ENCODE measurements around the gene IL1RAPL1.

Gene IL1RAPL1

DNA sequence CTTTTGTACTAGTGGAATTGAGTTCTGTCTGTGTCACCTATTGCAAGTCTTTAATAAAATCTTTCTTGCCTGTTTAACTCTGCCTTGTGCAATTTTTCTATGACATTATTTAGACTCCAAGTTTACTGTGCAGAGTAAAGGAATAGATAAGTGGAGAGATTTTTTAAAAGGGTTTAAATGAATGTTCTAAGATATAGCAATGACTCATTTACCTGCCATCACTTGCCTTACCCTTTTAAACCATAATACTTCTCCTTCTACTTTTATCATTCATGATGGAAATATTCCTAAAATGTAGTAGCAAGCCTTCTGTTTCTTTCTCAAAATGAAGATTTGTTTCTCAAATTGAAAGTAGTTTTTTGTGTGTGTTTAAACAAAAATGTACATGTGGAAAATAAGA lies 845.3 kb downstream of the IL1RAPL1 start:
- no peak for DNase-seq (ENCODE audit: low spot score)

DNA sequence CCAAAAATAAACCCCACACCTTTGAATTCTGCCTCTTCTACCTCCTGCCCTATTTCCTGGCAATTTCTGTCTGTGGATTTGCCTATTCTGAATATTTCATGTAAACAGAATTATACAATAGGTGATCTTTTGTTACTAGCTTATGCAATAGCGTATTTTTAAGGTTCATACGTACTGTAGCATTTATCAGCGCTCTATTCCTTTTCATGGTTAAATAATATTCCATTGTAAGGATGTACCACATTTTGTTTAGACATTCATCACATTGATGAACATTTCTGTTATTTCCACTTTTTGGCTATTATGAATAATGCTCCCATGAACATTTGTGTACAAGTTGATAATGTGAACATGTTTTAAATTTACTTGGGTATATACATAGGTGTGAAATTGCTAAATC lies 847.7 kb downstream of the IL1RAPL1 start:
- no peak for DNase-seq (ENCODE audit: low spot score)

DNA sequence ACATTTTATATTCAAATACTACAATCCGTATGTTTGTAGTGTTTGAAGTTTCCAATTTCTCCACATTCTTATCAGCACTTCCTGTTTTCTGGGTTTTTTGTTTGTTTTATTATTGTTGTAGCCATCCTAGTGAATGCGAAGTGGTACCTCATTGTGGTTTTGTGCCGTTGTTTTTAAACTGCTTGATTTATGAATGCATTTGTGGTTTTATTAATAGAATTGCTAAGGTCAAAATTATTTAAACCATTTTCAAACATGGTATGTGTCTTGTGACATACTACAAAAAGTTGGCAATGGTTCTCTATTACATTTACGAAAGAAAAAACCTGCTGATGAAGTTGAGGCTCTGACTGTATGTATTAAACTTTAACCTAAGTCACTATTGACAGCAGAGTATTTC lies 848.1 kb downstream of the IL1RAPL1 start:
- DNase-seq (ENCODE audit: low spot score), result no peak

DNA sequence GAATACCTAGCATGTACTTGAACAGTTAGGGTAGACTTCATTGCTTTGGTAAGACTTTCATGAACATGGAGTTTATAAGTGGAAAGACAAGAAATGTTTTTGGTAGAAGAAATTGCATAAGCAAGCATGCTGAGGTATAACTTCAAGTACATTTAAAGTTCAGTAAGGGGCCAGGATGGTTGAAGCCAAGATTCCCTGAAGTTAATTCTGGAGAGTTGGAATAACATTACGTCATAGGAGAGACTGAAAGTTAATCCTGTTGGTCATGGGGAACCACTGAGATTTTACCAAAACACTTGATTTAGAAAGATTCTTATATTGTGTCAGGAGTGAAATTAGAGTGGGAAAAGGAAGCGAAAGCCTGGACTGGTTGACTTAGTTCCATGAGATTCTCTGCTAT lies 860.6 kb downstream of the IL1RAPL1 start:
- DNase-seq (ENCODE audit: low spot score), result no peak

DNA sequence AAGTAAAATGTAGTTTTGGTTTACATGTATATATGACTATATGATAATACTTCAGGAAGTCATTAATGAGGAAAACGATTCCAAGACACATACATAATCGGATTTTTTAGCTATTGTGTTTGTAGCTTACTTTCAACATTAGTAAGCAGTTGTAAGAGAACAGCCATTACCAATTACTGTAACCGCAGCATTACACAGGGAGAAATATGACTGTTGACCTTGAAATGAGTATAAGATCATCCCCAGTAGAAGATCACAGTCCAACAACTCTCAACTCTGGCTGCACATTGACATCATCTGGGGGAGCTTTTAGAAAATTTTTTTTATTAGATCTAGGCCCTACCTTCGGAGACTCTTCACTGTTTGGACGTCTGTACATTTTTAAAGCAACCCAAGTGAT lies 866.1 kb downstream of the IL1RAPL1 start:
- DNase-seq (ENCODE audit: low spot score), result no peak

DNA sequence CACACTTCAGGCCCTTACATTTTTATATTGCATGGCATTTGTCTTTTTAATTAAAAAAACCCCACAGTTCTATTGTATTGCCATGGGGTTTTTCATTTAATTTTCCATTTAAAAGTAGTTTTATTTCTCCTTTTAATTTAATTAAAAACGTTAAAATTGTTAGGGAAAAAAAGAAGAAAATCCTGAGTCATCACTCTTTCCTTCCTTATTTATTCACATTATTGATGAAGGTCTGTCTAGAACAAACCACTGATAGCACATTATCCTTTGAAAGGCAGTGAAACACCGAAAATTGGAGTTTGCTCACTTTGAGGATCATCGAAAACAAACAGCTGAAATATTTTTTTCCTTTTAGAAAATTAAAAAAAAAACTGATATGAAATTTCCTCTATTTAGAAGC lies 868.5 kb downstream of the IL1RAPL1 start:
- DNase-seq (ENCODE audit: low spot score), result no peak

DNA sequence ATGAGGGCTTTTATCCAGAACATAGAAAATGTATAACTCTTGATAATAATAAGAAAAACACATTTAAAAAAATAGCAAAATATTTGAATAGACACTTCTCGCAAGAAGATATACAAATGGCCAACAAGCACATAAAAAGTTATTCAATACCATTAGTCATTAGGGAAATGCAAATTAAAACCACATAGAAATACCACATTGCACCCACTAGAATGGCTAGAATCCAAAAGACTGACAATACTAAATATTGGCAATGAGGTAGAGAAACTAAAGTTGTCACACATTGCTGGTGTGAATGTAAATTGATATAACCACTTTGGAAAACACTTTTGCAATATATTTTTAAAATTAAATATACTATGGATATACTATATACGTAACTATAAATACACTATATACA lies 873.8 kb downstream of the IL1RAPL1 start:
- DNase-seq (ENCODE audit: low spot score), result no peak

DNA sequence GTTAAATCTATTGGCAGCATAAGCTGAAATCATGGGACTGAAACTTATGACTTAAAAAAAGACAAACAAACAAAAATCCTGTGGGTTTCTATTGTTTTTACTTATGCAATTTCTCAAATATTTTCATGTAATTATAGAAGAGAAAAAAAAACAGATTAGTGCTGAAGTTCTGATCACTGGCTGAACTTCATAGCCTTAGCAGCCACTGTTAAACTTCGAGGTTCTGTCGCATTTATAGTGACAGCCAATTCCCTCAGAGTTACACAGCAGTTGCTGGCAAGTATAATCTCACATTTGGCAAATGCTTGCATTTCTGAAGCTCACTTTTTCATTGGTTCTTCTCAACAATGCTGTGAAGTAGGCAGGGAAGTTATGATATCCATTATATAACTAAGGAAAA lies 879.2 kb downstream of the IL1RAPL1 start:
- DNase-seq (ENCODE audit: low spot score), result no peak

DNA sequence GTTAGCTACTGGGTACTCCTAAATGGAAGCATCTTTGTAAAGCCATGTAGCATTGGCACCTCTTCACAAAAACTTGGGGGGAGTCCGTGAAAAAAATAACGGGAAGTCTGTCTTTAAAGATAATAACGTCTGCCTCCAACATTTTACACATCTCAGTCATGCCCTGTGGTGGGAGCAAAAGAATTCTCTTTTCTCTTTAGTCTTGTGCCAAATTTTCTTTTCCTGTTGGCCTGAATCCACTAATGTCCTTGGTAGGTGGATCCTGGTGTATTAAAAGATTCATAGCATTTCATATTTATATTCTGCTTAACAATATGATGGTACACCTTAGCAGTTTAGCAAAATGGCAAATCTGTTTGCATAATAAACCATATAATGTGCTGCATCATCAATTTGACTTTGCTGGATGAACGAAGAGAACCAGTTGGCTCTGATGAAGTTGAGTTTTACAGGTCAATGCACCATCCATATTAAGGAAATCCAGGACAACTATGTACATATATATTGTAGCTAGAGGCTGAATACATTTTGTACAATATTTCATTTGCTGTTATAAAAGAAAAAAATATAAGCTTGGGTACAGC lies 881.8 kb downstream of the IL1RAPL1 start:
- DNase-seq (ENCODE audit: low spot score), result no peak

DNA sequence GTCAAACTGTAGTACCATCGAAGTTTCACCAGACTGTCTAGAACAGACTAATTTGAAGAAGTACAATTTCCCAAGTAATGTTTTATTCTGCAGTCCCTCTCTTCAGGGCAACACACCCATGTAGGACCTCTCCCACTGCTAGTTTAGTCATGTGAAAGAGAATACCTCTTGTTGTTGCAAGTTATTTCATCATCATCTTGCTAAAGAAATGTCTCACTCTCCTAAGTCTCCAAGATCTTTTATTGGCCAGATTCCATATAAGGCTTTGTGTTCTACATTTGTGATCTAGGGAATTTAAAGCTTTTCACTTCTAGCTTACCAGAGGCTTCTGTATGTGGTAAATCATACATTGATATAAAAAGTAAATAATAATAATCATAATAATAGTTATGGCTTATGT lies 882.8 kb downstream of the IL1RAPL1 start:
- DNase-seq (ENCODE audit: low spot score), result no peak

DNA sequence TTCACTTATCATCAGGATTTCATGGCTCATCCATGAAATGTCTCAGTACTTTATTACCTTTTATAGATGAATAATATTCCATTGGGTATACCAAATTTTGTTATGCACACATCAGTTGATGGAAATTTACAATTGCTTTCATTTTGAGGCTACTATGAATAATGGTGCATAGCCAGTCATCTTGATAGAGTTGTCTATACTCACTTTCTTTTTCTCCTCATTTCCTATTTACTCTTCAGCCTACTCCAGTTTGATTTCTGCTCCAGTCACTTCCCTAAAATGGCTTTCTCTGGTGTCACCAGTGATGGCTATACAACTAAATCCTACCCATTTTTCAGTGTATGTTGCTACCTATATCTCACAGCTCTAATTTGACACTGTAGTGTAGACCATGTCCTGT lies 884.6 kb downstream of the IL1RAPL1 start:
- DNase-seq (ENCODE audit: low spot score), result no peak

DNA sequence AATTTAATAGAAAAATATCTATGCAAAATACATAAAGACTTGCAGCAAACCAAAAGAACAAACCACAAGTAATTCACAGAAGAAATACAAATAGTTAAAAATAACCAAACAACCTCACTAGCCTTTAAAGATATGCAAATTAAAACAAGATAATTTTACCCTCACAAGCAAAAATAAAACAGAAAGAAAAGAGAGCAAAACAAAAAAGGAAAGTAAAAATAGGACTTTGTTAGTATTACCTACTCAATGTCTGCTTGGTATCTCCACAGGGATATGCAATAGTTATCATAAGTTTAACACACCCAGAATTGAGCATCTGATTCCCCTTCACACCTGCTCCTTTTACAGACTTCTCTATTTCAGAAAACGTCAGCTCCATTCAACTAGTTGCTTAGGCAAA lies 890.6 kb downstream of the IL1RAPL1 start:
- no peak for DNase-seq (ENCODE audit: low spot score)

DNA sequence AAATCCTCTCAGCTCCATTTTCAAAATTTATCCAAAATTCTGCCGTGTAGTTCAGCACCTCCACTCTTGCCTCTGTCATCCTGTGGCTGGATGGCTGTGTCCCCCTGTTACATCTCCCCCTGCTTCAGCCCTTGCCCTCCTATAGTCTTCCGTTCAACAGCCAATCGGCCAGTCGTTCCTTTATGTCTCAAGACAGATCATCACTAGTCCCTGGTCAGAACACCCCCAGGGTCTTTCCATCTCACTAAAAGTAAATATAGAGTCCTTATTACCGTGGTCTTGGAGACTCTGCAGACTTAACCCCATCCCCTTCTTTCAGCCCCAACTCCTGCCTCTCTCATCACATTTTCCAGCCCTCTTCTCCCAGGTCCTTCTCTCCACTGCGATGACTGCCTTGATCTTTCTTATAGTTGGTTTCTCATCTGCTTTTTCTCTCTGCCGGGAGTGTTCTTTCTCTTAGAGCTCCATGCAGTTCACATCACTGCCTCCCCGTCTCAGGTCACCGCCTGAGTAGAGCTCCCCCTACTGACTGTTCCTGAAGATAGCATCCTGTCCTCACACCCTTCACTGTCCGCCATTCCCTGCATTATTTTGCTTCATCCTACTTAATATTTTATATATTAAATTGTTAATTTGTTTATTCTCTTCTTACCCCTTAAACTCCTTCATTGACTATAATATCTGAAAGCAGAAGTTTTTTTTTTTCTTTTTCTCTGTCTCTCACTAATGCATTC lies 891.3 kb downstream of the IL1RAPL1 start:
- peak; percentile 47 for DNase-seq (ENCODE audit: low spot score)

DNA sequence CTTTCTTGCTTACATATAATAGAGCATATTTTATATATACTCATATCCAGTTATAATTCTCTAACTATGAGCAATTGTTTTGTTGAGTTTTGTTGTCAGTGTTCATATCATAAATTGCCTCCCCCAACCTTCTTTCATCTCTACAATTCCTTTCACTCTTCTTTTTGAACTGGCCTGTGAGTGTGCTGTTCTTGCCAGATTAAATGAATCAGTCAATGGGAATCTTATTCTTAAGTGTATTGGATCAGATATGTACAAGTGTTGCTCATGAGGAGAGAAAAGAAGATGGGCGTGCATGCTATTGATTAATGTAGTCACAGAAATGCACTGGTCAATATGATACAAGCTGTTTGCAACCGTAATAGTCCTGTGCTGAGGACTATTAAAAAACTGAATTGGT lies 900.0 kb downstream of the IL1RAPL1 start:
- no peak for DNase-seq (ENCODE audit: low spot score)

DNA sequence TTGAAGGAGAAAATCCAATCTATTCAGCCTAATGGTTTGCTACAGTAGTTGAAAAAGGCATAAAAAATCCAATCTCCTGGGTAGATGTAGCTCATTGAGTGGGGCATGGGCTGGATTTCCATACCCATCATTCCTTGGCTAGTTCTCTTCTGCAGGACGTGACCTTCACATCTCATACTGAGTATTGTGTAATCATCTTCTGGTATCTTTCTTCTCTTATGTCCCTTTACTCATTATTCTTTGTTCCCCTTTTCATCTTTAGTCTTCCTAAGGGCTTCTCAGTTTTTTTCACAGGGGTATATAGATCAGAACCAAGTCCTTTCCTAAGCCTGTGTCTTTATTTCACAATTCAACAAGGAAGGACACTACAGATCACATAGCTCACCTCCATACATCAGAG lies 900.5 kb downstream of the IL1RAPL1 start:
- DNase-seq (ENCODE audit: low spot score), result no peak

DNA sequence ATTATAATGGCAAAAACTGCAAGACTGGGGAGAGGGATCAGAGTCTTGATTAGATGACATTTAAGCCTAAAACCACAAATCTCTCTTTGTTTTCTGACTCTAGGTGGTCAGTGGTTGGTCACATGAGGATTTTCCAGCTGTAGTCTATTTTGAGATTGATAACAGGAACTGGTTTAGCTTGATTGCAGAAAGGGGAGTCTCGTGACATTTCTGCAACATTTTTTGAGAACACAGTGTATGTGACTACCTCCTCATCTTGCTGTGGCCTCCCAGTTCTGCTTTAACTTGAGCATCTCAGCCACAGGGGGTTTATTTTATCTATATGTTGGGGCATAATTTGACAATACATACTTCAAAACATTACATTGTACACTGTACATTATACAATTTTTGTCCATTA lies 901.7 kb downstream of the IL1RAPL1 start:
- DNase-seq (ENCODE audit: low spot score), result no peak

DNA sequence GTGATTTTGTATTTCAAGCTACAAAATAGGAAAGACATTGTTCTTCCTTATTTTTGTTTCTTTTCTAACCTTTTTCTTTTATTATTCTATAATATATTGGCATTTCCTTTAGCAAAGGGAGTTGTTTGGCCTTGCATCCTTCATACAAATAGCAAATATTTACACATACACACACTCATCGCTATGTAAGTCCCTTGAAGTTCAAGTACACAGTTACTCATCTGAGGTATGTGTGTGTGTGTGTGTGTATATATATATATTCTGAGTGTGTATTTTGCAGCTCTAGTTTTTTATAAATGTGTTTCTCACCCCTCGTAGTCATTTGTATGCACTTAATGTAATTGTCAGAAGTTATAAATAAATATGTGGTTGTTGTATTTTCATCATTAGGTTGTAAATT lies 903.4 kb downstream of the IL1RAPL1 start:
- no peak for DNase-seq (ENCODE audit: low spot score)

DNA sequence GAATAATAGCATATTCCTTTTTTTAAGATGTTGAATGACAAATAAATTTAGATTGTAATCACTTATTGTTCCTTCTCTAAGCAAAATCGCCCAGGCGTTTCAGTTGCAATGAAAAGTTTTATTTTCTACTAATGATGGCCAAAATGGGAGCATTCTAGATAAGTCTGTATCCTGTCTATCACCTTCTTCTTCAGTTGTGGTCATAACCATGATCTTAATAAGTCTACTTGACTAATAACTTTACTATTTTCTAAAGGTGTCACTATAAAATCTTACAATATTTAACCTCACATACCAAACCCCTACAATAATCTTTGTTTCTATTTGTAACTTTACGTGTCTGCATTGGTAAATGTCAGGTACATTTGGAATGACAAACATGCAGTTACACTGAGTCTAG lies 904.4 kb downstream of the IL1RAPL1 start:
- DNase-seq (ENCODE audit: low spot score), result no peak

DNA sequence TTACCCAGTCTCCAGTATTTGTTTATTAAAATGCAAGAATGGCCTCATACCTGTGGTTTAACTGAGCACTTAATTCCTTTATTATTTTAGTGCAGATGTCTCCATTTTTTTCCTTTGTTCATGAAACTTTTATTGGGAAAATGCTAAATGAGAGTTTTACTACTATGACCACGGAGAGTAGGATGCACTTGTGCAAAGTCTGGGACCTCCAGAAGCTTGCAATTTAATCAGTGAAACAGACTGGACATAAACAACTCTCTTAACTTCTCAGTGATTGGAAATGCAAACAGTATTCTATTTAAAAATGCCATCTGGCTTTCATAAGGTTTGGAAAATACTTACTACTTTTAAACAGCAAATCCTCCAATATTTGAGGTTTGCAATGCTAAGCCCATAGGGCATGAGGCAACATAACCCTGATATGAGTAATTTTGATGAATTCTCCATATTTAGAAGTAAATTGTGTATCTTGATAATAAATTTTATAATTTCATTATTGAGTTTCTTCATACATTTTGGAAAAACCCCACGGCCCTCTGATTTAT lies 909.5 kb downstream of the IL1RAPL1 start:
- DNase-seq (ENCODE audit: low spot score), result no peak

DNA sequence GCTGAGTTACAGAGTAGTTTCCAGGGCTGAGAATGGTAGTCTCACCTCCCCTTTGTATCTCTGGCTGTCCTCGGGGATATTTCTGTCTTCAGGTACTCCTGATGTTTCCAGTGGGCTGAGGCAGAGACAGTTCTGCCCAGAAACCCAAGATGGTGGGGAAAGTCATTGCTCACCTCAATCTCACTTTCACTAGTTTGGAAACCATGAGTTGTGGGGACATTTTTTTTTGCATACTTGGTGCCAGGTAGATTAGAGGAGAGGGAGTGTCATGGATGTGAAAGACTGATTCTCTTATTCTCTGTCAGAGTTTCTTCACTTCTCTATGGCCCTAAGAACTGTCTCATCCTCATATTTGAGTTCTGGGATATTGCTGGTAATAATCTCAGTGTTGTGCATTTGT lies 919.5 kb downstream of the IL1RAPL1 start:
- no peak for DNase-seq (ENCODE audit: low spot score)

DNA sequence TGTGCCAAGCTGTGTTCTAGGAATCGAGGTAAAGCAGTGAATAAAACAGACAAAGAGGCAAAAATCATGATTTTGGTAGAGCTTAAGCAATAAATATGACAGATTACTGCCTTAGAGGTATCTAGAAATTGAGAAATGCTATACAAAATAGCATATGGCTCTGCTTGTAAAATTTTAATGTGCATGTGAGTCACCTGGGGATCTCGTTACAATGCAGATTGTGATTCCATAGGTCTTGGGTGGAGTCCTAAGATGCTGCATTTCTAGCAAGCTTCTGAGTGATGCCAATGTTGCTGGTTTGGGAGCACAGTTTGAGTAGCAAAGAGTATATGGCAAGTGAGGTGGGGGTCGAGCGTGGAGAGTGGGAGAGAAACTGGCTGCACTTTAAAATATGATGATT lies 930.9 kb downstream of the IL1RAPL1 start:
- no peak for DNase-seq (ENCODE audit: low spot score)

DNA sequence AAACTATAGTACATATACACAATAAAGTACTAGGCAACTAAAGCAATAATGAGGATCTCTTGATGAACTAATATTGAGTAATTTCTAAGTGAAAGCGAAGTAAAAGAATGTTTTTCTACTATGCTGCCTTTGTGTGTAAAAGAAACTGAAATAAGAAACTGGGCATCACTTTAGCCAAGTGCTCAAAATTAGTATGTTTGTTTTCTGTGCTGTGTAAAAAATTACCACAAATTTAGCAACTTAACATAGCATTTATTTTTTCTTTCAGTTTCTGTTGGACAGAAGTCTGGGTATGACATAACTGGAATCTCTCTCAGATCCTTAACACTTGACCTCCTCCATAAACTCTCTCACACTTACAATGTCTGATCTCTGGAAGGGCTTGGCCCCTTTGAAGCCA lies 941.0 kb downstream of the IL1RAPL1 start:
- no peak for DNase-seq (ENCODE audit: low spot score)

DNA sequence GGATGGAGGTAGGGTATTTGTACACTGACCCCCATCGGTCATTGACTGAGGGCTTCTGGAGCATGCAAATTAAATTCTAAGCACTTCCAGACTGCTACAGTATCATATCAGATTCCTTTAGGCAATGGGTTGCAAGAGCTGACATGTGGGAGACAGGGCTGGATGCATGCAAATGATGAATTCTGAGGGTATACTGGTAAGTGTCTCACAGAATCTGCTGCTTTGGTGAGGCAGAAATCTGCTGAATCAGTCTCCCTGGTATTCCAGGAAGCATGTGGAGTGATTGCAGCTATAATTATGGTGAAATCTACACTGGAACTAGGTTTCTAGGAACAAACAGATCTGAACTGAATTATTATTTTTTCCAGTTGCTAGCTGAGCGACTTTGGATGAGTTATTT lies 943.3 kb downstream of the IL1RAPL1 start:
- DNase-seq (ENCODE audit: low spot score), result no peak

DNA sequence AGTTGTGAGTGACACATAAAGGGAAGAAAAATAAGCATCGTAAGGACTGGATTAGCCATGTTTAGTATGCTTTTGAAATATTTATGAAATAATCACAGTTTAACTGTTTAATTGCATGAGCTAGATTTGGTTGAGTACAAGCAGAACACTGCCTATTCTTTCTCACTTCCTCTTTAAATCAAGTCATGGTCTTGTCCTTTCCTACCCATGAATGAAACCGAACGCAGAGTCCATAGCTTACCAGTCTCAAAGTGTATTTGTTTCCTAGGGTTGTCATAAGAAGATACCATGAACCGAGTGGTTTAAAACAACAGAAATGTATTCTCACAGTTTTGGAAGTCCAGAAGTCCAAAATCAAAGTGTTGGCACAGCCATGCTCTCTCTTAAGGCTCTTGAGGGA lies 944.1 kb downstream of the IL1RAPL1 start:
- DNase-seq (ENCODE audit: low spot score), result no peak

All from ecto neural progenitor cell (in vitro differentiated cells).